ENCODE data around the gene WDR64.
A peak's percentile ranks its signal among the peaks of the same experiment; 100 is the strongest.
"Not testable (repeated sequence)": the region's sequence is repeated elsewhere in the genome, so short reads cannot be mapped to it uniquely, and the experiment has no call there.

WDR64 gene

DNA sequence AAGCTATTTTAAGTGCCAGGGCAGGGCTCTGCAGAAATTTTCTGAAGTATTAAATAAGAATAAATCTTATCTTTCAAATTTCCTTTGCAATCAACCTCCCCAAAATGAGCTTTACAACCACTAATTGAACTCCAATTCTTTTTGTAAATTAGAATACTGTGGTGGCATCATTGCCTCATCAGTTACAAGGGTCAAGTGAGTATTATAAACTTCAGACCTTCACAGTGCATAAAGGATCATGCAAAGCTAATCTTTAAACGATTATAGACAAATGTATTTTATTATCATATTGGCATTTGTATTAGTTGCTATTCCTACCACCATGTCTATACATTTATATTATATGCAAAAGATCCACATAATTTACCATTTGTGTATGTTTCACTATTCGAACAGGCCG is 19.1 kb upstream of the WDR64 start:
- no peak for DNase-seq

DNA sequence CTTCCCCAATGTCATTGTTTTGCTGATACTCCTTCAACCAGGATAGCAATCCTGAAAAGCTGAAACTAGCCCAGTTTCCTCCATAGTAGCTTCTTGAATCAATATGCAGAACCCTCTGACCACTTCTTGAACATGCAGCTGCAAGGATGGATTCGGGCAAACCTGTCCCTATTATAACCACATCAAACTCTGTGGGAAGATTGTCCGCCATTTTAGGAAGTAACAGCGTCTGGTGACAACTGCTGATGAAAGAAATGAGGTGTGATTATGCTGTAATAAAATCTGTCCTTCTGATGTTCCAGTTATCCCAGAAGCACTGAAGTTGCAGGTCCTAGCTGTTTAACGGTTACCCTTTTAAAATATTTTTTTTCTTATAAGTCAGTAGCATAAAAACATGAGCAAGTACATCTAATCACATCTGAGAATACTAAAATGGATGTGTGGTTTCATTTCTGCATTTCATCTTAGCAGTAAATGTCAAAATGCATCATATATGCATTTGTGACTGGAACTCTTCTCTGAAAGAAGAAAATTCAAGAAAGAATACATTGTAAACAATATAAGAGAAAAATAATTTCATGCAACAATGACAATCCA is 16.4 kb upstream of the WDR64 start:
- DNase-seq, result no peak

GRCh38 chr1:241636291-241636690 is 15.8 kb upstream of the WDR64 start:
- no peak for DNase-seq

- no peak for DNase-seq
Measured at GRCh38 chr1:241637046-241637590, 15.0 kb upstream of the WDR64 start.

DNA sequence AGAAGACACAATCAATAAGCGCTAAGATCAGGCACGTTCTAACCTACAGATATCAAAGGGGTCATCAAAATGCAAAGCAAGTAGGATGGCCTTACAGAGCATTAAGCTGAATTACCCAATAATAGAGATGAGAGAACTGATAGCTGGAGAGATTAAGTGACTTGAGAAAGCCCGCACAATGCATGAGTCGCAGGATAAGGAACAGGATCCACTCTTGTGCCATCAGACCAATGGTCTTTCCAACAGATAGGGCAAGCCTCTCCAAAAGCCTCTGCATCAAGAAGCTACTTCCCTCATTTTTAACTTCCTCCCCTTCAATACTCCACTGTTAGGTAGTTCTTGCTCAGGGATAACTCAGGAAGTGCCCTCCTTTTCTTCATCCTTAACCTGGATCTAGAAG is 14.5 kb upstream of the WDR64 start:
- no peak for DNase-seq

GRCh38 chr1:241638099-241638682 is 13.9 kb upstream of the WDR64 start:
- no peak for DNase-seq

GRCh38 chr1:241638909-241639622 is 13.0 kb upstream of the WDR64 start:
- DNase-seq, result no peak

DNA sequence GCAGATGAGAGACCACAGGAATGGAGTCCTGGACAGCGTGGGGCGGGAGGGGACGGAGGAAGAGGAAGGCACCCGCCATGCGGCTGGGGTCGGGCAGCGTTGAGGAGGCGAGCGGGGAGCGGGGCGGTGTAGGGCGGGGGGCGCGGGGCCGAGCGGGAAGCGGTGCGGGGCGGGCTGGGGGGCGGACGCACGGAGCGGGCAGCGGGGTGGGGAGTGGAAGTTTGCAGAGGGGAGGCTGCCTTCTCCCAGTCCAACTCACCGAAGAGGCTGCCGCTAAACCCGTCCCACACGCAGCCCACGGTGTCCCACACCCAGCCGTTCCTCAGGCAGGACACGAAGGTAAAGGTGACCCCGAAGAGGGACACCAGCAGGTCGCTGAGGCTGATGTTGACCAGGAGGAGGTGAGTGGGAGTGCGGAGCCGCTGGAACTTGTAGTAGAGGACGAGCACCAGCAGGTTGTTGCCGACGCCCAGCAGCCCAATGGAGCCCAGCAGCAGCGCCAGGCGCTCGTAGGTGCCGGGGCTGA is 12.4 kb upstream of the WDR64 start:
- no peak for DNase-seq

- peak; percentile 53 for DNase-seq
Measured at GRCh38 chr1:241640149-241640866, 11.8 kb upstream of the WDR64 start, which contains the start of the genes CHML and OPN3. TSS of gene CHML (minus strand) at chr1:241640369. CDS start at chr1:241635766, 4,603 bp downstream. TSS of gene OPN3 (minus strand) at chr1:241640369. CDS start at chr1:241640254, 115 bp downstream.

DNA sequence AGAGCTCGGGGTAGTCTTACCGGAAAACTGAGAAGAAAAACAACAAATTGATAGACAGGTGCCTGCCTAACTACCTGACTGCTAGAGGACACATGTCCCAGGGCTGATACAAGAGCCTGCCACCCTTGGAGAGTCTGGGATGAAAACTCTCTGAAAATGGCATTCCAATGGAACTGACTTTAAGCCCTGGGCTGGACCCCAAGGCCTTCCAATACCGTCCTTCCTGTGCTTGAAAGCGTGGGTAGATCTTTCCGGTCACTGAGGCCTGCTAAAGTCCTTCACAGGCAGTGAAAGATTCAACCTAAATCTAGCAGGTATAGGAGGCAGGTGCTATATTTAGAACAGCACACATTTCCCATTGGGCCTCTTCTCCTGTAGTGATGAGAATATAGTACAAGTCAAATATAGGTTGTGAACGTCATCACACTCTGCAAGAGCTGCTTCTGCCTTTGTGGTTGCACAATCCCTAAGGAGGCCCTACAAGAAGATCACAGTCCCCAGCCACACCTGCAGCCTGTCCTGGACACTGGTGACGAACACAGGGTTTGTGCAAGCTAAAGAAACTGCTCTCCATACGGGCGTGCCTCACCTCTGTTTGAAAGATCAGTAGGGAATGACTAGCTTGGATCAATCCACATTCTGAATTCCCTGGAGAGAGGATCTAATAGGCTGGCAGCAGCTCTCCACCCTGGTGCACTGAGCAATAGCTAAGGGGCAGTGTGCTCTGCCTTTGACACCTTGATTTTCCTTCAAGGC is 11.0 kb upstream of the WDR64 start:
- DNase-seq, result no peak

DNA sequence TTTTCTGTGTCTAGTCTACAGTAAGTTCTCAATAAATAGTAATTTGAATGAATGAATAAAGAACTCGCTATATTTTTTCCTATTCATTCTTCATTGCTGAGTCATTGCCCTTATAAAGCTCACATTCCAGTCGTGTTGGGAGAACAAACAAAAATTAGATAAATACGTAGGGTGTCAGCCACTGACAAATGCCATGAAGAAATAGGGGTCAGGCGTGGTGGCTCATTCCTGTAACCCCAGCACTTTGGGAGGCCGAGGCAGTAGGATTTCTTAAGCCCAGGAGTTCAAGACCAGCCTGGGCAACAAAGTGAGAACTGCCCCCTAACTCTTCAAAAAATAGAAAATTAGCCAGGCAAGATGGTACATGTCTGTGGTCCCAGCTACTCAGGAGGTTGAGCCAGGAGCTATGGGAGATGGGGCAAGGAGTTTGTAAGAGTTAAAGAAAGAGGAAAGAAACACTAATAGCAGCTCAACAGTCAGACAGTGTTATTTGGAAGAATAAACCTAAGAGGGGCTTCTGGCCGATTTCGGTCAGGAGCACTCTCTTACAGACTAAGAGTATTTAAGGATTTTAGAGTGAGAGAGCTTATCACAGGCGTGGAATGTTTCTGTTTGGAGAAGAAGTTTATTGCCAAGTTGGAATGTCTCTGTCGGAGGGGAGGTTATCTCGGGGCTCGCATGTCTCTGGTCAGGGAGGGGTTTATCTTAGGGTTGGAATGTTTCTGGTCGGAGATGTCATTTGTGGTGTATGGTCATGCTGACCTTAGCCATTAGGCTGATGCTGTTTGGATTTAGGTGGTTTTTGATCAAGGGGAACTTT is 10.1 kb upstream of the WDR64 start:
- DNase-seq, result peak; percentile 60

DNA sequence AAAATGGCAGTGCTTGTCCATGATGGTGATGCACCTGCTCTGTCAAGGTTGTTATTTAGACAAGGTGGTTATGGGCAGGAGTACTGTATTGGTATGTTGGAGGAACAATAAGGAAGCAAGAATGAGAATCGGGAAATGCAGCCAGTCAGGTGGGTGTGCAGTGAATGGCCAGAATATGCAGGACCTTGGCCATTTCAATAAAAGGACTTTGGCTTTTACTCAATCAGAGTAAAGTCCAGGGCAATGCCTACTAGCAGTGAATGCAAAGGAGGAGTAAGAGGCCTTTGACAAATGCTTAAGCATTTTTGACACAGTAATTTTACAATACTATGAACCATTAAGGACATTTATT is 9.5 kb upstream of the WDR64 start:
- no peak for DNase-seq

- no peak for DNase-seq
Measured at GRCh38 chr1:241644259-241644658, 7.8 kb upstream of the WDR64 start.

GRCh38 chr1:241645199-241645598 is 6.9 kb upstream of the WDR64 start:
- no peak for DNase-seq

DNA sequence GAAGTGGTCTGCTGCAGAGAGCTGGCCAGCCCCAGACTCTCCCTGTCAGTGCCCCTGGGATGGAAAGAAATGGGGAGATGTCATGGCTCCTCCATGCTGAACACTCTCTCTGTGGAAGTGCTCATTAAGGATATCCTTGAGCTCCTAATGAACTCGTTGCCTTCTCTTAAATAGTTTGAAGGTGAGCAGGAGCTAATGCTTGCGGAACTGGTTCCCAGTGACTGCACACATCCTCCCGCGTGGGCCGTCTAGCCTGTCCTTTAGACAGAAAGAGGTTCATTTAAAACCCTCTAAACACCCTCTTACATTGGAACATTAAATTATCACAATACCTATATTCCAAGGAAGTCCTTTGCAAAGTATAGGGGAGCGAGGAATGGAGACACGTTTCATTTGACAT is 5.9 kb upstream of the WDR64 start:
- no peak for DNase-seq

- DNase-seq, result peak; percentile 41
Measured at GRCh38 chr1:241647658-241648057, 4.4 kb upstream of the WDR64 start.

GRCh38 chr1:241648159-241648558 is 3.9 kb upstream of the WDR64 start:
- no peak for DNase-seq

- no peak for DNase-seq
Measured at GRCh38 chr1:241654019-241654418, 1.9 kb downstream of the WDR64 start.

DNA sequence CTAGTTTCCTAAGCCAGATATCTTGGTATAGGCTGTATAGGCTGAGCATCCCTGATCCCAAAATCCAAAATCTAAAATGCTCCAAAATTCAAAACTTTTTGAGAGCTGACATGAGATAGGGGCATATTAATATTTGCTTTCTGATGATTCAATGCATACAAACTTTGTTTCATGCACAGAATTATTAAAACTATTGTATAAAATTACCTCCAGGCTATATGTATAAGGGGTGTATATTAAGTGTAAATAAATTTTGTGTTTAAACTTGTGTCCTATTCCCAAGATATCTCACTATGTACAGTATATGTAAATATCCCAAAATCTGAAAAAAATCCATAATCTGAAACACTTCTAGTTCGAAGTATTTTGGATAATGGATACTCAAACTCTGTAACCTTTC is 2.6 kb downstream of the WDR64 start:
- no peak for DNase-seq

- DNase-seq, result no peak
Measured at GRCh38 chr1:241658081-241658793, 6.2 kb downstream of the WDR64 start.

GRCh38 chr1:241659016-241659415 is 6.9 kb downstream of the WDR64 start:
- DNase-seq, result not testable (repeated sequence)

Data from NCI-H226 (cell line).